SH-SY5Y (cell line): Measurements from ENCODE around the gene DNAJC15.

Source experiments
- GATA2 ChIP-seq: IDR thresholded peaks from 2 replicates; pipeline ENCODE4 v1.6.1; 2011; ENCODE audit warnings: mild to moderate bottlenecking, low read depth, low read length
- GATA3 ChIP-seq: IDR thresholded peaks from 2 replicates; pipeline ENCODE4 v1.6.1; 2011; ENCODE audit warnings: low read depth, mild to moderate bottlenecking, low read length, moderate library complexity

- TF ChIP-seq GATA2 (no peak; the same call in 1 of the 2 replicates), GATA3 (no peak)
These were observed 38.3 kb downstream of the DNAJC15 start for GRCh38 chr13:43061496-43062280.
